ENCODE measurements around the gene BCL7A. TPM values are rescaled to one million over a fixed set of nuclear protein-coding genes. Genes with fewer than 3 reads are reported as not detected.
"Not testable (repeated sequence)": the region's sequence is repeated elsewhere in the genome, so short reads cannot be mapped to it uniquely, and the experiment has no call there.

Gene BCL7A
- total RNA-seq, 5 donors from 2014 or later (not counting 1 experiment from before 2014, with no cell fraction given), result 5.3 to 7.4 (median 6.7) TPM

- peaks cover 56 to 62% of the 10 kb centered on the region in 2 experiments for H3K4me1 ChIP-seq (ENCODE audit: control insufficient read depth in 1 of 2, extremely low read depth in 1 of 2, insufficient read depth in 2 of 2, low read length in 2 of 2)
- no peaks in the 10 kb centered on the region for H3K9me3 ChIP-seq
- Mint-ChIP-seq H3K9me3 (no peaks in the 10 kb centered on the region), H3K4me3 (peak overlapping the region in 2 of 3 donors; percentile 48 to 68), H3K4me1 (peaks cover 70 to 78% (median 72%) of the 10 kb centered on the region in 3 donors), H3K27ac (peak overlapping the region; percentile 95 to 96), H3K27me3 (no peaks in the 10 kb centered on the region), H3K36me3 (peaks cover 5% of the 10 kb centered on the region)
- CTCF ChIA-PET, result no interaction called here
- POLR2A ChIA-PET, result interaction anchor here in 1 of 2 donors (0.6 to 0.7 kb wide), 3 partner anchors 10 to 1781 kb away, joined by 3 read pairs; no protein-coding TSS in a partner anchor
- H3K36me3 ChIP-seq (ENCODE audit: control insufficient read depth in 2 of 2, extremely low read depth in 1 of 2, insufficient read depth in 1 of 2, low read length in 1 of 2), result peaks cover 0 to 3% of the 10 kb centered on the region in 2 donors
- WGBS (ENCODE audit: insufficient coverage), result 88% methylated on average over 5 of the region's 6 CpGs
- DNase-seq, result no peak
- H3K27ac ChIP-seq (ENCODE audit: low read length), result peak overlapping the region; percentile 71
- peak overlapping the region; percentile 5 to 39 for H3K4me3 ChIP-seq (ENCODE audit: control insufficient read depth in 1 of 2, extremely low read depth in 1 of 2, low read length in 1 of 2)
- no peaks in the 10 kb centered on the region for H3K27me3 ChIP-seq (replicated peaks in 1 of 2; ENCODE audit: control insufficient read depth in 2 of 2, extremely low read depth in 1 of 2, insufficient read depth in 2 of 2, low read length in 1 of 2)
- ATAC-seq (replicated peaks in 1 of 4), result peak; percentile 22 to 48 (median 38)
Observed at GRCh38 chr12:122099280-122099749, 77.6 kb downstream of the BCL7A start.

- CTCF ChIA-PET, result interaction anchor here in 1 of 2 donors (0.5 to 0.7 kb wide), 2 partner anchors 91 to 193 kb away, joined by 3 to 6 read pairs; no protein-coding TSS in a partner anchor
- Mint-ChIP-seq H3K4me1 (peaks cover 75 to 84% (median 77%) of the 10 kb centered on the region in 3 donors), H3K27me3 (no peaks in the 10 kb centered on the region), H3K4me3 (peak overlapping the region; percentile 6 to 68 (median 48)), H3K36me3 (peaks cover 5% of the 10 kb centered on the region), H3K27ac (peak overlapping the region; percentile 95 to 96), H3K9me3 (no peaks in the 10 kb centered on the region)
- Histone ChIP-seq H3K9me3 (no peaks in the 10 kb centered on the region), H3K4me3 (ENCODE audit: control insufficient read depth in 1 of 2, extremely low read depth in 1 of 2, low read length in 1 of 2) (peak overlapping the region in 1 of 2 donors; percentile 5), H3K4me1 (ENCODE audit: control insufficient read depth in 1 of 2, extremely low read depth in 1 of 2, insufficient read depth in 2 of 2, low read length in 2 of 2) (peaks cover 53 to 62% of the 10 kb centered on the region in 2 experiments), H3K27ac (ENCODE audit: low read length) (peak overlapping the region; percentile 71), H3K27me3 (replicated peaks in 1 of 2; ENCODE audit: control insufficient read depth in 2 of 2, extremely low read depth in 1 of 2, insufficient read depth in 2 of 2, low read length in 1 of 2) (no peaks in the 10 kb centered on the region), H3K36me3 (ENCODE audit: control insufficient read depth in 2 of 2, extremely low read depth in 1 of 2, insufficient read depth in 1 of 2, low read length in 1 of 2) (peaks cover 0 to 3% of the 10 kb centered on the region in 2 donors)
- 0% methylated on average over 1 of the region's 3 CpGs for WGBS (ENCODE audit: insufficient coverage)
- ATAC-seq (replicated peaks in 1 of 4) (peak; percentile 78 to 86 (median 78)), DNase-seq (peak in 1 of 35 experiments; percentile 58)
- POLR2A ChIA-PET, result interaction anchor here in 1 of 2 donors (0.6 to 0.7 kb wide), 4 partner anchors 10 to 1782 kb away, joined by 3 to 4 read pairs (median 3); no protein-coding TSS in a partner anchor
Observed at GRCh38 chr12:122099856-122100255, 78.2 kb downstream of the BCL7A start.

- CTCF ChIA-PET, result interaction anchor here in 1 of 2 donors (0.5 to 1.7 kb wide), 3 partner anchors 22 to 194 kb away, joined by 3 to 6 read pairs (median 4); no protein-coding TSS in a partner anchor
- Mint-ChIP-seq H3K27ac (peak overlapping the region; percentile 95 to 96), H3K27me3 (no peaks in the 10 kb centered on the region), H3K36me3 (peaks cover 5% of the 10 kb centered on the region), H3K4me1 (peaks cover 81 to 91% (median 83%) of the 10 kb centered on the region in 3 donors), H3K9me3 (no peaks in the 10 kb centered on the region), H3K4me3 (peak overlapping the region in 1 of 3 donors; percentile 68)
- DNase-seq (no peak), ATAC-seq (replicated peaks in 1 of 4) (no peak)
- POLR2A ChIA-PET, result no interaction called here
- no CpG with 5 or more reads among the region's 1 CpG for WGBS (ENCODE audit: insufficient coverage)
- Histone ChIP-seq H3K4me3 (ENCODE audit: control insufficient read depth in 1 of 2, extremely low read depth in 1 of 2, low read length in 1 of 2) (no peak overlapping the region), H3K27me3 (replicated peaks in 1 of 2; ENCODE audit: control insufficient read depth in 2 of 2, extremely low read depth in 1 of 2, insufficient read depth in 2 of 2, low read length in 1 of 2) (no peaks in the 10 kb centered on the region), H3K9me3 (no peaks in the 10 kb centered on the region), H3K36me3 (ENCODE audit: control insufficient read depth in 2 of 2, extremely low read depth in 1 of 2, insufficient read depth in 1 of 2, low read length in 1 of 2) (peaks cover 0 to 3% of the 10 kb centered on the region in 2 donors), H3K4me1 (ENCODE audit: control insufficient read depth in 1 of 2, extremely low read depth in 1 of 2, insufficient read depth in 2 of 2, low read length in 2 of 2) (peaks cover 54 to 65% of the 10 kb centered on the region in 2 experiments), H3K27ac (ENCODE audit: low read length) (peak overlapping the region; percentile 71)
Observed at GRCh38 chr12:122100568-122100967, 78.9 kb downstream of the BCL7A start.

- no peak for DNase-seq
- peaks cover 84 to 93% (median 87%) of the 10 kb centered on the region in 3 donors for H3K4me1 Mint-ChIP-seq
- CTCF ChIA-PET, result interaction anchor here in 1 of 2 donors (1.7 kb wide), 1 partner anchor 20 kb away, joined by 4 read pairs; no protein-coding TSS in a partner anchor
- no CpG with 5 or more reads among the region's 3 CpGs for WGBS (ENCODE audit: insufficient coverage)
- H3K27ac Mint-ChIP-seq, result peak overlapping the region; percentile 66 to 80
- no peaks in the 10 kb centered on the region for H3K27me3 ChIP-seq (replicated peaks in 1 of 2; ENCODE audit: control insufficient read depth in 2 of 2, extremely low read depth in 1 of 2, insufficient read depth in 2 of 2, low read length in 1 of 2)
- POLR2A ChIA-PET, result no interaction called here
- H3K36me3 Mint-ChIP-seq, result peaks cover 5% of the 10 kb centered on the region
- no peaks in the 10 kb centered on the region for H3K9me3 ChIP-seq
- H3K9me3 Mint-ChIP-seq, result no peaks in the 10 kb centered on the region
- H3K4me1 ChIP-seq (ENCODE audit: control insufficient read depth in 1 of 2, extremely low read depth in 1 of 2, insufficient read depth in 2 of 2, low read length in 2 of 2), result peaks cover 58 to 67% of the 10 kb centered on the region in 2 experiments
- H3K4me3 ChIP-seq (ENCODE audit: control insufficient read depth in 1 of 2, extremely low read depth in 1 of 2, low read length in 1 of 2), result no peak overlapping the region
- peak overlapping the region; percentile 21 for H3K27ac ChIP-seq (ENCODE audit: low read length)
- H3K4me3 Mint-ChIP-seq, result peak overlapping the region in 1 of 3 donors; percentile 68
- no peak for ATAC-seq (replicated peaks in 1 of 4)
- no peaks in the 10 kb centered on the region for H3K27me3 Mint-ChIP-seq
- H3K36me3 ChIP-seq (ENCODE audit: control insufficient read depth in 2 of 2, extremely low read depth in 1 of 2, insufficient read depth in 1 of 2, low read length in 1 of 2), result no peaks in the 10 kb centered on the region
Observed at GRCh38 chr12:122102331-122102730, 80.6 kb downstream of the BCL7A start.

GRCh38 chr12:122104844-122105243 is 83.2 kb downstream of the BCL7A start:
- Mint-ChIP-seq H3K27me3 (no peaks in the 10 kb centered on the region), H3K9me3 (no peaks in the 10 kb centered on the region), H3K4me3 (peak overlapping the region; percentile 61 to 83 (median 69)), H3K36me3 (peaks cover 5% of the 10 kb centered on the region), H3K27ac (peak overlapping the region; percentile 83), H3K4me1 (peaks cover 85 to 90% (median 86%) of the 10 kb centered on the region in 3 donors)
- ChIA-PET CTCF (no interaction called here), POLR2A (interaction anchor here (0.6 kb wide), 2 partner anchors 8 to 42 kb away, joined by 3 read pairs; no protein-coding TSS in a partner anchor)
- Histone ChIP-seq H3K4me3 (ENCODE audit: control insufficient read depth in 1 of 2, extremely low read depth in 1 of 2, low read length in 1 of 2) (peak overlapping the region in 1 of 2 donors; percentile 56), H3K36me3 (ENCODE audit: control insufficient read depth in 2 of 2, extremely low read depth in 1 of 2, insufficient read depth in 1 of 2, low read length in 1 of 2) (no peaks in the 10 kb centered on the region), H3K27me3 (replicated peaks in 1 of 2; ENCODE audit: control insufficient read depth in 2 of 2, extremely low read depth in 1 of 2, insufficient read depth in 2 of 2, low read length in 1 of 2) (no peaks in the 10 kb centered on the region), H3K4me1 (ENCODE audit: control insufficient read depth in 1 of 2, extremely low read depth in 1 of 2, insufficient read depth in 2 of 2, low read length in 2 of 2) (peaks cover 42 to 64% of the 10 kb centered on the region in 2 experiments), H3K9me3 (no peaks in the 10 kb centered on the region), H3K27ac (ENCODE audit: low read length) (no peak overlapping the region)
- DNase-seq (peak in 1 of 35 experiments; percentile 35), ATAC-seq (replicated peaks in 1 of 4) (peak; percentile 20 to 53 (median 36))
- 10% methylated on average over 2 of the region's 7 CpGs for WGBS (ENCODE audit: insufficient coverage)

- Mint-ChIP-seq H3K4me1 (peaks cover 82 to 83% (median 83%) of the 10 kb centered on the region in 3 donors), H3K4me3 (peak overlapping the region; percentile 61 to 83 (median 69)), H3K27ac (peak overlapping the region; percentile 58 to 70)
- peak in 1 of 4 experiments; percentile 43 for ATAC-seq (replicated peaks in 1 of 4)
- 58% methylated on average over 5 of the region's 11 CpGs for WGBS (ENCODE audit: insufficient coverage)
- H3K36me3 Mint-ChIP-seq; POLR2A ChIA-PET; H3K9me3 ChIP-seq; H3K9me3 Mint-ChIP-seq; DNase-seq; CTCF ChIA-PET; H3K36me3 ChIP-seq (ENCODE audit: control insufficient read depth in 2 of 2, extremely low read depth in 1 of 2, insufficient read depth in 1 of 2, low read length in 1 of 2); H3K27ac ChIP-seq (ENCODE audit: low read length); H3K27me3 ChIP-seq (replicated peaks in 1 of 2; ENCODE audit: control insufficient read depth in 2 of 2, extremely low read depth in 1 of 2, insufficient read depth in 2 of 2, low read length in 1 of 2); H3K27me3 Mint-ChIP-seq: not testable (repeated sequence)
- H3K4me1 ChIP-seq (ENCODE audit: control insufficient read depth in 1 of 2, extremely low read depth in 1 of 2, insufficient read depth in 2 of 2, low read length in 2 of 2), result peaks cover 36 to 65% of the 10 kb centered on the region in 2 experiments
- H3K4me3 ChIP-seq (ENCODE audit: control insufficient read depth in 1 of 2, extremely low read depth in 1 of 2, low read length in 1 of 2), result peak overlapping the region in 1 of 2 donors; percentile 56
Observed at GRCh38 chr12:122105496-122105895, 83.8 kb downstream of the BCL7A start.
